ENCODE results near the gene BCOR.

The BCOR gene

GRCh38 chrX:40065296-40066046 is 32.3 kb downstream of the BCOR start:
- TF ChIP-seq, protein P1, sequence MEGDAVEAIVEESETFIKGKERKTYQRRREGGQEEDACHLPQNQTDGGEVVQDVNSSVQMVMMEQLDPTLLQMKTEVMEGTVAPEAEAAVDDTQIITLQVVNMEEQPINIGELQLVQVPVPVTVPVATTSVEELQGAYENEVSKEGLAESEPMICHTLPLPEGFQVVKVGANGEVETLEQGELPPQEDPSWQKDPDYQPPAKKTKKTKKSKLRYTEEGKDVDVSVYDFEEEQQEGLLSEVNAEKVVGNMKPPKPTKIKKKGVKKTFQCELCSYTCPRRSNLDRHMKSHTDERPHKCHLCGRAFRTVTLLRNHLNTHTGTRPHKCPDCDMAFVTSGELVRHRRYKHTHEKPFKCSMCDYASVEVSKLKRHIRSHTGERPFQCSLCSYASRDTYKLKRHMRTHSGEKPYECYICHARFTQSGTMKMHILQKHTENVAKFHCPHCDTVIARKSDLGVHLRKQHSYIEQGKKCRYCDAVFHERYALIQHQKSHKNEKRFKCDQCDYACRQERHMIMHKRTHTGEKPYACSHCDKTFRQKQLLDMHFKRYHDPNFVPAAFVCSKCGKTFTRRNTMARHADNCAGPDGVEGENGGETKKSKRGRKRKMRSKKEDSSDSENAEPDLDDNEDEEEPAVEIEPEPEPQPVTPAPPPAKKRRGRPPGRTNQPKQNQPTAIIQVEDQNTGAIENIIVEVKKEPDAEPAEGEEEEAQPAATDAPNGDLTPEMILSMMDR (conservative IDR thresholded peaks at IDR 0.05; ENCODE audit: low read depth, low read length) = no peak
- no peak for DNase-seq (ENCODE audit: low read depth)
- H3K4me3 ChIP-seq (ENCODE audit: low read length) = no peak overlapping the region

GRCh38 chrX:40064055-40064597 is 33.6 kb downstream of the BCOR start:
- TF ChIP-seq, protein P1 (conservative IDR thresholded peaks at IDR 0.05; ENCODE audit: low read depth, low read length) = no peak
- H3K4me3 ChIP-seq (ENCODE audit: low read length) = no peak overlapping the region
- DNase-seq (ENCODE audit: low read depth) = no peak

DNA sequence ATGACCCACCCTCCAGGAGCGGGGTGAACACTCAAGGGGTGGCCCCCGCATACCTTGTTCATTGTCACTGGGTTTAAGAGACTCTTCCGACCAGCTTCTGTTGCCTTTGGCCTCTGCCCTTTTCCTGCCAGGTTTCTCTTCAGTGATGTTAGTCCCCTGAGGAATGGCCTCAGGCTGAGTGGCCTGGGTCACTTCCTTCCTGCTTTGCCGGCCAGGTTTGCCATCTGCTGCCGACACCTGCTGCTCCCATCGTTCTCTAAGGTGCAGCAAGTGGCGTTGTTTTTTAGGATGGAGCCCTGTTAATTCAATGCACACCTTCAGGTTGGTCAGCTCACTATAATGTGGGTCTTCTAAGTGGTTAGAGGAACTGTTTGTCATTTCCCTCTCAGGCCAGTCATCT is 34.2 kb downstream of the BCOR start:
- DNase-seq (ENCODE audit: low read depth) = no peak
- TF ChIP-seq, protein P1 (conservative IDR thresholded peaks at IDR 0.05; ENCODE audit: low read depth, low read length) = no peak
- no peak overlapping the region for H3K4me3 ChIP-seq (ENCODE audit: low read length)

GRCh38 chrX:40062525-40063155 is 35.1 kb downstream of the BCOR start:
- TF ChIP-seq, protein P1 (conservative IDR thresholded peaks at IDR 0.05; ENCODE audit: low read depth, low read length) = no peak
- DNase-seq (ENCODE audit: low read depth) = no peak
- H3K4me3 ChIP-seq (ENCODE audit: low read length) = no peak overlapping the region

DNA sequence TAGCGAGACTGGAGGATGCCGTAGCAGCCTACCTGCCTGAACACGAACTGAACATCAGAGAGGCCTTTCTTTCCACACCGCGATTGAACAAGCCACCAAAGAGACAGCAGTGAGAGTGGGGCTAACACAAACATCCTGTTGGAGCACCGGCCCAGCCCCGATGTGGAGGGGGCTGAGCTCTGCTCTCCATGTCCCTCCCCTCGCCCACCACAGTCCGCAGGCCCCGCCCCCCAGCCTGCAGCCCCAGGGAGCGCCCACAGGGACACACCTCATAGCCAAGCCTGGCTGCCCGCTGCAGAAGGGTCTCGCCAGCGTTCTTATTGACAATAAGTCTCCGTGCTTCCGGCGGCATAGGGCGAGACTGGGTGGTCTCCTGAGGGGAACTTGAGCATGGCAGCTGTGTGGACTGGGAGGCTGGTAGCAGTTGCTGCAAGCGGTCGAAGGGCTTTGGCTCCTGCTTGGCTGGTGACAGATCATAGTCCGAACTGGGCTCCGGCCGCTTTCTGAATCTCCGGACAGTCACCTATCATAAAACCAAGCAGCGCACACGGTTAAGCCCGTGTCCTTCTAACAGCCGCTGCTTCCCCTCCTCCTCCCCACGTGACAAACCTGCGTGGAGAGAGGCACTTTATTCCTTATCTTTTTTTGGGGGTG is 35.8 kb downstream of the BCOR start:
- DNase-seq (ENCODE audit: low read depth) = no peak
- TF ChIP-seq, protein P1 (conservative IDR thresholded peaks at IDR 0.05; ENCODE audit: low read depth, low read length) = no peak
- no peak overlapping the region for H3K4me3 ChIP-seq (ENCODE audit: low read length)

- DNase-seq (ENCODE audit: low read depth) = no peak
- no peak overlapping the region for H3K4me3 ChIP-seq (ENCODE audit: low read length)
- TF ChIP-seq, protein P1 (conservative IDR thresholded peaks at IDR 0.05; ENCODE audit: low read depth, low read length) = no peak
These were observed 36.8 kb downstream of the BCOR start for GRCh38 chrX:40061005-40061404.
